RKO (cell line): ENCODE data around the gene ASB13.

Experiments used
- DNase-seq: peaks from one replicate; pipeline ENCODE4 v3.0.0-alpha.2; 2016; ENCODE audit warnings: low spot score

ASB13 gene, protein sequence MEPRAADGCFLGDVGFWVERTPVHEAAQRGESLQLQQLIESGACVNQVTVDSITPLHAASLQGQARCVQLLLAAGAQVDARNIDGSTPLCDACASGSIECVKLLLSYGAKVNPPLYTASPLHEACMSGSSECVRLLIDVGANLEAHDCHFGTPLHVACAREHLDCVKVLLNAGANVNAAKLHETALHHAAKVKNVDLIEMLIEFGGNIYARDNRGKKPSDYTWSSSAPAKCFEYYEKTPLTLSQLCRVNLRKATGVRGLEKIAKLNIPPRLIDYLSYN

DNA sequence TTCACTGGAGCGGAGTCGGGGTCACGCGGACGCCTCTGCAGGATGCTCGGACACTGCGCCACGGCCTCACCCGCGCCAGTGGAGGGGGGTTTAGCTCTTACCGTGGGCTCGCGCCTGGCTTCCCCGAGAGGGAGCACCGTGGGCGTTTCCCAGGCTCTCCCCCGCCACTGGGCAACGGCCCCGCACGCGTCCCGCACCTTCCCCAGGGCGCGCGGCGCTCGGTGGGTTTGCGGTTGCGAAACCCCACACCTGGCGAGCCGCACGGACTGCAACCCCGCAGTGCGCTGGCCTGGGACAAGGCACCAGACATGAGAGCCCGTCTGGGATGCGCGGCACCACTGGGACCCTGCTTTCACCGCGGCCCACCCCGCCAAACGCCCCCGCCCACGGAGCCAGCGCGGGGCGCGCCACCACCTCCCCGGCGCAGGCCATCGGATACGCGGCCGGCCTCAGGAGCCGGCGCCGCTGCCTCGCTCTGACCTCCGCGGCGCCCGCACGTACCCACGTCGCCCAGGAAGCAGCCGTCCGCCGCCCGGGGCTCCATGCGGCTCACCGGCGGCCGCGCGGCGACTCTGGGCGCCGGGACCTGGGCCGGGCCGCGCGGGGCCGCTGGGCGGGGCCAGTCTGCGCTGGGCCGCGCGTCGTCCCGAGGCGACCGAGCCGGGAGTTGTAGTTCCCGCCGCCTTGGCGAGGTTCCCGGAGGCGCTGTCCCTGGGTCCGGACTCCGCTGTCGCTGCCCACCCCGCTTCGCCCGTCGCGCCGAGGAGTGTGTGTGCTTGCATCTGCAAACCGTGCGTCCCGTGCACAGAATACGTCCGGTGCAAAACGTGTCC, at the start of gene ASB13:
TSS of gene ASB13 (minus strand) at position 588 of the 833 bp plus-strand sequence. CDS start at position 544, 44 bp downstream.
- peak; percentile 85 for DNase-seq

DNA sequence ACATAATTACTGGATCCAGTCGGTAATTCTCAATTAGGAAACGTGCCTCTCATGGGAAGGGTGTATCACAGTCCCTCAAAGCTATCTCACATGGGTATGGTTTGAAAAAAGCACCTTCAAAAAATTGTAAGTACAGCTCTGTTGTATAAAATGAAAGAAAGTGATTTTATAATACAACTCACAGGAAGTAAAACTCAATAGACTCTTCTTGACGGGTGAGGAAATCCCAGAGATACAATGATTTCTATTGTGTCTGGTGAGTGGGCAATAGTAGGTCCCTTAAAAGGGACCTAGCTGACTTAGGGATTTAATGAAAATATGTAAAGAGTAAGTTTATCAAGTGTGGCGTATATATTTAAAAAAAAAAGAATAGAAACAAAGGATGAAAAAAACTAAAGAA, 45.2 kb upstream of the ASB13 start:
- no peak for DNase-seq

DNA sequence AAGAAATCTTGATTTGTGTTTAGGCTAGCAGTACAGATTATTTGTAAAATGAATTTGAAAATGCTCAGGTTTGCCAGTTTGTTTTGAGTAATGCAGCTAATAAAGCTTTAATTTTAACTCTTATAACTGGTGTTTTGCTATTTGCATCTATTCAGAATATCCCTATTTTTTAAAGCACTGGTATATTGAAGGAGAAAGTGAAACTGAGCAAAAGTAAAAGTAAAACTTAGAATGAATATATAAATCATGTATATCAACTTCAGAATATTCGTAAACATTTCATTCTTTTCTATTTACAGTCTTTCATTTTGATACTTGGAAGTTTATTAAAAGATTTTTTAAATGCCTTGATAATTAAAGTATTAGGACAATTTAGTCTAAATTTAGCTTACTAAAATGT, 44.5 kb upstream of the ASB13 start:
- no peak for DNase-seq

DNA sequence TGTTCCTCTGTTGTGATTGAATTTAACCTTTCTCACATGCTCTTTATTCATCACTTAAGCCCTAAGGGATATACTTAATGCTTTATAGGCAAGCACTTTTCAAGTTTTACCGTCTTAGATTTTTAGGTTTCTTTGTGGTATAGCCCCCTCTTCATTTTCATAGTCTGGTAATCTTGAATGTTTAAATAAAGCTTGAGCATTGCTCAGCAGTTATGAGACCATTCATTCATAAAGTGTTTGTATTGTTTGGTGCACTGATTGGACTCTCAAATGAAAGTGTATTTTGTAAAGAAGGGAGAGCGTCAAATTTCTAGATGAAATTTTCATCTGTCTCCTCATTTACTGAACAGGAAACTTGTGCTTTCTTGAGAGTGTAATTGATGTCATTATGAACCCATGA, 43.5 kb upstream of the ASB13 start:
- no peak for DNase-seq

DNA sequence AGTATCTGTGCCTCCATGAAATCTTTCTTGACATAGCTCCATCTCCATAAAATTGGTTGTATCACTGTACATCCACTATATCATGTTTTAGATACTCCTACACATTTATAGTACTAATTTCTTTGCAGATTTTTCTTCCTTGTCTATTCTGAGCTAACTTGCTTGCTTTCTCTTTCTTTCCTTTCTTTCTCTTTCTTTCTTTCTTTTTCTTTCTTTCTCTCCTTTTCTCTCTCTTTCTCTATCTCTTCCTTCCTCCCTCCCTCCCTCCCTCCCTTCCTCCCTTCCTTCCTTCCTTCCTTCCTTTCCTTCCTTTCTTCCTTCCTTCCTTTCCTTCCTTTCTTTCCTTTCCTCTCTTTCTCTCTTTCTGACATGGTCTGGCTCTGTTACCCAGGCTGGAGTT, 42.0 kb upstream of the ASB13 start:
- no peak for DNase-seq

DNA sequence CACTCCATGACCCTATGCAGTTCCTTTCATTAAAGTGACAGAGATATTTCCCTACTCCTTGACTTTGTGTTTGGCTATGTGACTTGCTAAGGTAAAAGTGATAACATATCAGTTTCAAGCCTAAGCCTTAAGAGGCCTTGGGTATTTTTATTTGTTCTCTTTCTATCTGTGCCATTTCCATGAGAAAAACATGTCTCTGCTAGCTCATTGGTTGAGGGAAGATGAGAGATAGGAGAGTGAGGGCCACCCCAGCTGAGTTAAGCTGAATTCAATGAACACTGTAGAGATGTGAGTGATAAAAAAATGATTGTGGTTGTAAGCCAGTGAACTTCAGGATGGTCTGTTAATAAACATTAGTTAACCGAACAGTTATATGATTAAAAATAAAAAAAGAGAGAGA, 31.7 kb upstream of the ASB13 start:
- no peak for DNase-seq

DNA sequence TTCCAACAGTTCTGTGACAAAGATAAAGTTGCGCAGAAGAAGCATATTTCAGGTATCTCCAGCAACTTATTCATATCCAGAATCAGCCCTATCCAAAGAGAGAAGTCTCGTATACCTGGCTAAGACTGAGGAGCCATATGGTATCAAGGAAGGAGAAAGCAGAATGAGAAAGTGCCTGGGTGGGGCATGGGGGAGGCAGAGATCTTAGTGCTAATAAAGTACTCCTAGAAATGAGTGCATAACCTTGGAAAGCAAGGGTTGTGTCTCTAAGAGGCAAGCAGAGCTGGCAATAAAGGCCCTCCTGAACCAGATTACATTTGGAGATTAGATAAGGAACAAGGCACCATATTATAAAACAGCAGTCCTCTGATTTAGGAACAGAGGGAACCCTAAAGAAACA, 30.9 kb upstream of the ASB13 start:
- no peak for DNase-seq

DNA sequence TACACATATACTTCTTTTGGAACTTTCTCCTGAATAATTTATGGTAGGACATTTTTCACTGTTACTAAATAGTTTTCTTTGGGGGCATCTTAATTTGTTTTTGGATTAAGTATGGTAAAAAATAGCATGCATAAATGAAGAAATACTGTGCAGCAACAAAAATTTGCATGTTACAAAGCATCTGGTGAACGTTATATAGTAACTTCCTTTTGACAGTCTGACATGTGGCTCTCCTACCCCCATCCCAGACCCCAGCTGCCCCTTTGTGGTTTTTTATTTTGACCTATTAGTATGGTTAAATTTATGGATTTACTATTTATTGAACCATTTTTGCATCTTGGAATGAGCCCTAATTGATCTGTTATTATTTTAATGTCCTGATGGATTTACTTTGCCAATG, 28.2 kb upstream of the ASB13 start:
- no peak for DNase-seq

DNA sequence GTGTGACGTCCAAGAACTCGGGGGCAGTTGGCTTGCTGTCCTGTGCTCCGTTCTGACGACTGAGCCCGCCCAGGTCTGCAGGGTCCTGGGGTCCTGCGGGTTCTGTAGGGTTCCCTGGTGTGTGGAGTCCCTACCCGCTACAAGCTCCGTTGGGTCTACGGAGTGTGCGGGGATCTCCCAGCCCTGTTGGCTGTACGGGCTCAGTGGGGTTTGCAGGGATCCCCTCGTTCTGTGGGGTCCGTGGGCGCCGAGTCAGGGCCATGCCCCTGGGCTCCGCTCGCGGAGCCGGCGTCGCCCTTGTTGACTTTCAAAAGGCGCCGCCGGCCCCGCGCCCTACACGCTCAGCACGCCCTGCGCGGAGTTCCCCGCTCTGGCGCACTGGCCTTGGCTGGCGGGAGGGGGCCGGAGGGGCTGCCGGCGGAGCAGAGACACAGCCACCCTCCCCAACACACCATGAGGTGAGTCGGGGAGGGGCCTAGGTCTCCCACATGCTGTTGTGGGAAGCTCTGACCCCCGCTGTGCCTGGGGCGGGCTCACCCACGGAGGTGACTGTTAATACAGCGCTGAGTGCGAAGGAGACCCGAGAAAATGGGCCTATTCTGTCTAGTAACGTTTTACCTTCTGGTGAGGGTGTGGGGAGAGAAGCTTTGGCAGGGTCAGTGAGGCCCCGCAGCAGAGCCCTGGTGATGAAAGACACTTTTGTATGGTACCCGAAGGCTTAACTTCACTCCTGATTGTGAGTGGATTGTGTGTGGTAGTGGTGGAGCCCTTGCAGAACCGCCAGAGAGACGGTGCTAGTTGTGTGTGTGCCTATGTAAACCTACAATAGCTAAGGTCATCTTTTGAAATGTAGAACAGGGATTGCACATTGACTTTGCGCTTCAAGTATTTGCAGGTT, 26.3 kb upstream of the ASB13 start:
- no peak for DNase-seq

DNA sequence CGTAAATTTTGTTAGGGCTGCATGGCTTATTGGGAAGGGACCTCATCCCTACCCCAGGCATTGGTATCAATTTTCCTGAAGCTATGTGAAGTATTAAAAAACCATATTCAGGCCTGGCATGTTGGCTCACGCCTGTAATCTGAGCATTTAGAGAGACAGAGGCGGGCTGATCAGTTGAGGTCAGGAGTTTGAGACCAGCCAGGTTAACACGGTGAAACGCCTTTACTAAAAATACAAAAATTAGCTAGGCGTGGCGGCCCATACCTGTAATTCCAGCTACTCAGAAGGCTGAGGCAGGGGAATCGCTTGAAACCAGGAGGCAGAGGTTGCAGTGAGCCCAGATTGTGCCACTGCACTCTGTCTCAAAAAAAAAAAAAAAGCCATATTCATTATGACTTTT, 25.4 kb upstream of the ASB13 start:
- no peak for DNase-seq

DNA sequence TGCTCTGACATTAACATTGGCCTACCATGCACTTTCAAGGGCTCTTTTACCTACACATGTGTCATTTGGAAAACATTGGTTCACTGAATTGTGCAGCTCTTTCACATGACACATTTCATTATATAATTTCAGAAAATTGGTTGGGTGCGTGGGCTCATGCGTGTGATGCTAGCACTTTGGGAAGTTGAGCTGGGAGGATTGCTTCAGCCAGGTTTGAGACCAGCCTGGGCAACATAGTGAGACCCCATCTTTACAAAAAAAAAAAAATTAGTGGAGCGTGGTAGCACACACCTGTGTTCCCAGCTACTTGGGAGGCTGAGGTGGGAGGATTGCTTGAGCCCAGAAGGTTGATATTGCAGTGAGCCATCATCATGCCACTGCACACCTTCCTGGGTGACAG, 22.2 kb upstream of the ASB13 start:
- DNase-seq = no peak

DNA sequence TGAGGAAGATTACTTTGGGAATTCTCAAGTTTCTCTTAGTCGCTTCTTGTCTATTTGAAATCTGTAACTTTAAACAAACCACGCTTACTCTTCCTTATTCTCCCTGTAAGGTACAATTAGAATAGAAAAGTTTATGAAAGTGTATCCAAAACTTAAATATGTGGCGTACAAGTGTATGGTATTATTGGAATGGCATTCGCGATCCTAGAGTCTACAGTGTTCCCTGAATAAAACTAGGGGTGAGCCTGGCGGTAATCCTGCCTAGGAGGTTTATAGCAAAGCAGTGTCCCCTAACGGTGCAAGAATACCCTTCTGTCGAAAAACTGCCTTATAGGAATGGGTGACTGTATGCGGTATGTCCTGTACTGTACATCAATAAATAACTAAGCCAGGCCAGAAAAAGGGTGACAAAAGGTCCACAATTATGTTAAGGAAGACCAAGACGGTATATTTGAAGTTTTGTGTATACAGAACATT, 19.4 kb upstream of the ASB13 start:
- peak; percentile 82 for DNase-seq

DNA sequence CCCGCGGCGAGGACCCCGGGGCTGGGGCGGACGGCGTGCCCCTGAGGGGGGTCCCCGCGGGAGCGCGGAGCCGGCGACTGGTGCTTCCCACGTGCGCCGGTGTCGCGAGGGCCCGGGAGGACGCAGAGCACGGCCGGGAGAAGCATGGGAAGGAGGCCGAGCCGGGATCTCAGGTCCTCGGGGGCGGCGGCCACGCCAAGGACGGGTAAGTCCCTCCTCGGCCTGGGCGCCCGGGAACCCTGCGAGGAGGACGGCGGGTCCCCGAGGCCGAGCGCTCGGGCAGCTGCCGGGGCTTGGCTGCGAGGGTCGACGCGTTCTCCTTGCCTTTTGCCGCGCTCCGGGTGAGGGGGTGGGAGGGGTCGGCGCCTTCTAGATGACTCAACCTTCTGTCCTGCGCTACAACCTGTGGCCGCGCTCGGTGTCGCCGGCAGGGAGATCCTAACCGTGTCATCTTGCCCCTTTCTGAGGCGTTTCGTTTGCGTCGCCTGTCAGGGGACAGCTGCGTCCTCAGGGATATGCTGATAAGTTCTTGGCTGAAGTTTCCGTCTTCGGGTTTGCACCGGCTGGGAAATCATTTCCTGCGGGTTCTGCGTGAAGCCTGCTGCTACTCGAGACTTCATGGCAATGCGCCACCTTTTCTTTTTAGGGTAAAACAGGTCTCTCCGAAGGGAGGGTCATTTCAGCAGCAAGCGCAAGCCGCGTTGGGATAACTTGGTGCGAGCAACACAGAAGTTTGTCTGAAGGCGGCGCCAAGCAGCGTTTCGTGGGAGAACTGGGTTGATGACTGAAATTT, 18.8 kb upstream of the ASB13 start:
- DNase-seq = peak; percentile 90

DNA sequence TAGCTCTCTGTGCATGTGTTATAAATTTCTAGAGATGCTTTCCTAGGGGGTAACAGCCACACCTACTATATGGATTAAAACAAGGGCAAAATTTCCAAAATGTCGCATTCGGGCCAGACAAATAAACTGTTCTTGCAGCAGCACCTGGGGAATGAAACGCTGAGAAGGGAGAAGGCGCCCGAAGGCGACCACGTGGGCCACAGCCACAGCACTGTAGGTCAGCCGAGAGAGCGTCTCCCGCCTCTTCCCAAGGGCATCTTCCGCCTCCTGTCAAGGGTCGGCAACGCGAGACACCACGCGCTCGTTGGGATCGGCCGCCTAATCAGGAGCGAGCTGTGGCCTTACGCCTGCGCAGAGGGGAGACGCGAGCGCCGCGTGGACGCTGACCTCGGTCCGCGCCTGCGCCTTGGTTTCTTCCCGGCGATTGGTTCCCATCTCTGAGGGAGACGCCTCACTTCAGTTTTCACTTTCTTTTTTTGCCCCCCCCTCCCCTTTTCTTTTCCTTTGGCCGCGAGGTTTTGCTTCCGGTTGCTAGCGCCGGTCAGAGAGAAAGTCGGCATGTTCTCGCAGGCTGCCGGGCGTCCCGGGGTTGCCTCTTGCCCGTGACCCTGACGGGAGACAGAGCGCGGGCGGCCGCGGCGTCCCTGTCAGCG, 18.0 kb upstream of the ASB13 start, which contains the start of gene TASOR2:
TSS of gene TASOR2 (plus strand) at position 521 of the 653 bp plus-strand sequence. CDS start 35,805 bp downstream, outside the sequence.
- peak; percentile 100 for DNase-seq

DNA sequence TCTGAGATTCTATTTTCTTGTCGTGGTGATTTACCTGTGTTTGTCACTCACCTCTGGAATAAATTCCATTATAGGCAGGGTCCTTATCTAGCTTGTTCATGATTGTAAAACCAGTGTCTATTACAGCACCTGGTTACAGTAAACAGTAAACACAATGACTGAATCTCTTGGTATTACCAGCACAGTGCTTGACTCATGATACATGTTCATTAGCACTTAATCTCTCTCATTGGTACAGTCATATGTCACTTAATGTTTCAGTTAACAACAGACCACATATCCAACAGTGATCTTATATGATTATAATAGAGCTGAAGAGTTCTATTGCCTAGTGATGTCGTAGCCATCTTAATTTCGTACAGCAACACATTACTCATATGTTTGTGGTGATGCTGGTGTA, 16.7 kb upstream of the ASB13 start:
- DNase-seq = peak; percentile 40

DNA sequence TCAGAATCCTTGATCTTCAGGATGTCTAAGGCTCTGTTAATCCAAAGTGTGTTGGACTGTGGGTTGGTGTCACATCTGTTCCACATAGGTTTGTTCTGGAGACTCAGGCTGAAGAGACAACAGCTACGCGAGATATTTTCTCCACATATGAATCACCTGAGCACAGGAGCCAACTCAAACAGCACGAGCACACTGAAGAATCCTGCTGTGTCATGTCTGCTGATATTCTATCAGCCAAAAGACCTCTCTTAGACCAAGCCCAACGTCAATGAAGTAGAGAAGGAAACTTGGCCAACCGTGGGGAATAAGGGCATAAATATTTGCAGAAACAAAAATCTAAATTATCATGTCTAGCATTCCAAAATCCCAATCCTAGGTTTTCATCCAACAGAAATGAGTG, 15.5 kb upstream of the ASB13 start:
- DNase-seq = no peak

DNA sequence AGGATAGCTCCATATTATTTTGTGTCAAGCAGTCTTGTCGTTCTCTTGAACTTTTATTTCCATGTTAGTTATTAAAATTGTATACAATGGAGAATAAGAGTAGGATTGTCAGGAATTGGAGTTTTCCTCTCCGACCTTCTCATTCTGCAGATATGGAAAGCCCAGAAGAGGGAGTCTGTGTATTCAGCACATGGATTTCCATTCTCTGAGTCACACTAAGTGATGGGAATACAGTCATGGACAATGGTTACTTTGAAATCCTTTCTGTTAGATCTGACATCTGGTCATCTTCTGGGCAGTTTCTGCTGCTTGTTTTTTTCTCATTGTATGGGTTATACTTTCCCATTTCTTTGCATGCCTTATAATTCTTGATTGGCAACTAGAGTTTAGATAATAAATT, 13.2 kb upstream of the ASB13 start:
- DNase-seq = peak; percentile 76

DNA sequence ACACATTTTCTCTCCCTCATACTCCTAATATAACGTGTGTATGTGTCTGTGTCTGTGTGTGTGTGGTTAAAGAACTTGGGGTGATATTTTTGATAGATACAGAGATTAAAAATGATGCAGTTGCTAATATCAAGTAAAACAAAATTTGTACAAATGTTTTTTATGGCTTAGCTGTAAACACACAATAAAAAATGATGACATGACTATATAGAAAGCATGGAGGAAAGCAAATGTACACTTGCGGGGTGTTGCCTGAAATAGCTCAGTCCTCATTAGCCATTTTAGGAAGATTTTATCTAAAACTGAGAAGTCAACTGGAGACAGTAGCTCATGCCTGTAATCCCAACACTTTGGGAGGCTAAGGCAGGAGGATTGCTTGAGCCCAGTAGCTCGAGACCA, 12.6 kb upstream of the ASB13 start:
- no peak for DNase-seq

DNA sequence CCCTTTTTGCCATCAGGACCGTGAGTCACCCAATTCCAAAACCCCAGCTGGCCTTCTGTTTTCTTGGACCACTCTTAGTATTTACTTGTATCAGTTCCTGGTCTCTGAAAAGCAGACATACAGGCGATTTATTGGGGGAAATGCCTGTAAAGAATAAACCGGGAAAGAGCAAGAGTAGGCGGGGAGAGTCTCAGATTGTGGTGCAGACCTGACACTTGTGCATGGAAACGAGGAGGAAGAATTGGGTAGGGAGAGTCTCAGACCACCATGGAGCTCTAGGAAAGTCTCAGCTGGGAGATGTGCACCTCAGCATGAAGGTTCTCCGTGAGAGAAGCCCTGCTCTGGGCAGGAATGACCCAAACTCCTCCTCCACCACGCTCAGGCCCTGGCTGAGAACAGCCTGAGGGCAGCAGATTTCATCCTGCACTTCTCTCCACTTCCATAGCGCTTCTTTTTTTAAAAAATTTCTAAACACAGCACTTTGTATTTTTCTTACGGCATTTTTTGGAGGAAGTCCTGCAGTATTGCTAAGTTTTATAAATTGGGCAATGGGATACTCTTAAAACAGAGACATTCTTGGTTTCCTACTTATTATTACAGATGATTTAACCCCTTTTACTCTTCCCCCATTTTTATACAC, 12.1 kb upstream of the ASB13 start:
- no peak for DNase-seq

DNA sequence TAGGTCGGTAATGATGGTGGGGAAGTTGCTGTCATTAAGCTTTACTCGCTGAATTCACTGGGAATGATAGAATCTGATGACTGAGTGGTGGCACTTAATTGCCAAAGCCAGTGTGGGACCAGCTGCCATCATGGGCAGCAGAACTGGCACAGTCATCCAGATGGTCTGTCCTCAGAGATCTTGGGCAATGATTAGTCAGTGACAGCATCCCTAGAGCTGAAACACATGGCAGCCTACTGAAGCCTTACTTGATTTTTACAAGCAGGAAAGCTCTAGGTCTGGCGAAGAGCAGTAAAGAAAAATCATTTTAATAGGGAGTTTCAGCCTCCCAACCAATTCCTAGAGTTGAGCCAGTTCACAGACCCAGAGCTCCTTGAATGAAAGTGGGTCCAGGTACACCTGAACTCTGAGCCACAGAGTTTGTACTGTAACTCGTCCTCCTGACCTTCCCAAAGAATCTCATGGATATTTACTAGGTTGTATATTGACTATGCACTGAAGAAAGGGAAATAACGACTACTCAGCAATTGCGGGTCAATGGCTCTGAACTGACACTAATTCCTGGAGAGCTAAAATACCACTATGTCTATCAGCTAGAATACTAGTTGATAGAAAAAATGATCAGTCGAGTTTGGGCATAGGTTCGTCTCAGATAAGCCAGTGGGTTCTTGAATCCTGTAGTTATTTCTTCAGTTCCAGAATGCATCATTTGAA, 4.4 kb upstream of the ASB13 start:
- DNase-seq = no peak
